OCI-M1 (cell line): ENCODE measurements around the gene STH.

Experiments used
- DNase-seq: peaks from one replicate; lab custom pipeline; 2025; lab: John Stamatoyannopoulos, UW

Gene STH

DNA sequence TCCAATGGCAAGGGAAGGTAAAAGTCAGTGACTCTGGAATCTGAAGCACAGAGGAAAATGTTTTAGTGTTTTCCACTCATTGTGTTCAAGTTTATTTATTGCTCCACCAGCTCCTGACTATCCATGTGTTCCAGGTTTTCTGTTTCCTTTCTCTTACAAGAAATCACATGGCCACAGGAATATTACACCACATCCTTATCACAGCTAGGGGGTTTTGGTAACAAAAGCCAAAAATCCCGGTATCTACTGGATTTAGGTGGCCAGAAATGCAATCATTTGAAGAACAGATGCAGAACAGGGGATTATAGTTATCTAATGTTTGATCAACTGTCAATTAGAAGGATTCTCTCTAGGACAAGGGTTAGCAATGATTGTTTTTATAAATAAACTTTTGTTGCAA, 47.9 kb downstream of the STH start:
- peak; percentile 59 for DNase-seq

GRCh38 chr17:46047398-46047797, 48.3 kb downstream of the STH start:
- DNase-seq: no peak

DNA sequence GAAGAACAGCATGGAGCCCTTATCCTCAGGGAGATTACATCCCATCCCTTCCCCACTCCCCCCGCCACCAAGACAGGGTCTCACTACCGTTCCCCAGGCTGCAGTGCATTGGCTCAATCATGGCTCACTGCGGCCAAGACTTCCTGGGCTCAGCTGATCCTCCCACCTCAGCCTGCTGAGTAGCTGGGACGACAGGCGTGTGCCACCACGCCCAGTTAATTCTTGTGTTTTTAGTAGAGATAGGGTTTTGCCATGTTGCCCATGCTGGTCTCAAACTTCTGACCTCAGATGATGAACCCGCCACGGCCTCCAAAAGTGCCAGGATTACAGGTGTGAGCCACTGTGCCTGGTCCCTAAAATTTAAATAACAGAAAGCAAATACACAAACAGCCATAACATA, 48.8 kb downstream of the STH start:
- no peak for DNase-seq
